RWPE1 (cell line): ENCODE data around the gene PTBP1.

ENCODE experiments used
- CTCF ChIA-PET: fragments of 350-600 bp; sonication (Branson Sonifier 250); formaldehyde crosslinking; extraction: SDS; loops from one replicate; lab custom pipeline; 2021; lab: Yijun Ruan, JAX
- POLR2A ChIA-PET: fragments of 400-600 bp; formaldehyde crosslinking; extraction: SDS; loops from one replicate; lab custom pipeline; 2020; ENCODE audit warnings: antibody characterized with exemption; ENCODE audit not compliant: low non-redundant PET; lab: Yijun Ruan, JAX
- DNase-seq: peaks from one replicate; pipeline ENCODE4 v3.0.0; 2012; ENCODE audit warnings: low spot score
- H3K27ac ChIP-seq: fragments of 450-650 bp; 2 replicates; pipeline ENCODE4 v1.5.1; 2017
- CTCF ChIP-seq: fragments of 450-650 bp; conservative IDR thresholded peaks from 2 replicates; pipeline ENCODE4 v1.5.1; 2017; ENCODE audit warnings: low read depth, mild to moderate bottlenecking

PTBP1 gene

DNA sequence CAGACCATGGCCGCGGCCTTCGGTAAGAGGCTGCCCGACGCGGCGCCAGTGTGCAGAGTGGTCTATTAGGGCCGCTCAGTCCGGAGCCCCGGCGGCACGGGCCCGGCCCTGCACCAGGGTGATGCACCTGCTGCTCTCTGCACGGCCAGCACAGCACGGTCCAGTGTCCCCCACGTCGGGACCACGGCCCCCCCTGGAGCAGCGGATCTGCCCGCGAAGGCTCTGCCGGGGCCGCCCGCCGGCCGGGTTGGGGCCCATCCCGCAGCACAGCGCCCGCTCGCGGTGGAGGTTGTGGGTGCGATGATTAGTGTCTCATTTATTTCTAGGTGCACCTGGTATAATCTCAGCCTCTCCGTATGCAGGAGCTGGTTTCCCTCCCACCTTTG, 7.9 kb downstream of the PTBP1 start:
- no peak for TF ChIP-seq CTCF
- peak overlapping the region; percentile 99 for H3K27ac ChIP-seq
- ChIA-PET CTCF (interaction anchor here (1.0 kb wide), 1 partner anchor 78 kb away, joined by 3 read pairs; no protein-coding TSS in a partner anchor), POLR2A (no interaction called here)
- no peak for DNase-seq

DNA sequence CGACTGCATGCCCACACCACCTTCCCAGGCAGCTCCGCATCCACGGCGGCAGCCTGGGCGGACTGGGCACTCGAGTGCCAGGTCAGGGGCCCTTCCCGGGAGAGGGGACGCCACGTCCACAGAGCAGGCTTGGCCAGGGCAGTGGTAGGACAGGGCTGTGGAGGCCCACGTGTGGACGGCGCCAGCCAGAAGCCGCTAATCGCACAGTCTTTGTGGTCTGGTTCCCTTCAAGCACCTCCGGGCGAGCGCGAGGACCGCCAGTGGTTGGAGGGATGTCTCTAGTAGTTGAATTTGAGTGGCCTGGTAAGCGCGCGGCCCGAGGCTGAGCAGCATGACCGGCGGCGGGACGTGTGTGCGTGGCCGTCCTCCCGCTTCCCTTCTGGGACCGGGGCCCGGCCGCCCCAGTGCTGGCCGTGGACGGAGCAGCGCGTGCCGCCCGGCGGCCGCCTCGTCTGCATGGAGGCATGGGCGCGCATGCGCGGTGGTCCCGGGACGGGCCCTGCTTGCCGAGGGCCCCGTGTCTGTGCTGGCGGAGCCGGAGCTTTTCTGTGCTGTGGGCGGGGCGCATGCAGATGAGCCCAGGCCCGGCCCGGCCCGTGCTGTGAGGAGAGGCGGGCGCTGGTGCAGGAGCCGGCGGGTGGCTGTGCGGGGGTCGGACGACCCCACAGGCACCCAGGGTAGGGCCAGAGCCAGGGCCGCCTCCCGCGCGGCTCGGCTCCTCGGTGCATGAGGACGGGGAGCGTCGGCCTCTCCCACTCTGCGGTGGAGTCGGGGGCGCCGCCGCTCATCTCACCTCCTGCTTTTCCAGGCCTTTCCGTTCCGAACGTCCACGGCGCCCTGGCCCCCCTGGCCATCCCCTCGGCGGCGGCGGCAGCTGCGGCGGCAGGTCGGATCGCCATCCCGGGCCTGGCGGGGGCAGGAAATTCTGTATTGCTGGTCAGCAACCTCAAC, 8.6 kb downstream of the PTBP1 start:
- CTCF ChIA-PET: no interaction called here

GRCh38 chr19:806815-807421, 9.7 kb downstream of the PTBP1 start:
- no peak for TF ChIP-seq CTCF
- ChIA-PET POLR2A (no interaction called here), CTCF (no interaction called here)

More for the DNA sequence above, 8.6 kb downstream of the PTBP1 start:
- POLR2A ChIA-PET: no interaction called here
- H3K27ac ChIP-seq: peak overlapping the region; percentile 99
- TF ChIP-seq CTCF: no peak
- DNase-seq: no peak

DNA sequence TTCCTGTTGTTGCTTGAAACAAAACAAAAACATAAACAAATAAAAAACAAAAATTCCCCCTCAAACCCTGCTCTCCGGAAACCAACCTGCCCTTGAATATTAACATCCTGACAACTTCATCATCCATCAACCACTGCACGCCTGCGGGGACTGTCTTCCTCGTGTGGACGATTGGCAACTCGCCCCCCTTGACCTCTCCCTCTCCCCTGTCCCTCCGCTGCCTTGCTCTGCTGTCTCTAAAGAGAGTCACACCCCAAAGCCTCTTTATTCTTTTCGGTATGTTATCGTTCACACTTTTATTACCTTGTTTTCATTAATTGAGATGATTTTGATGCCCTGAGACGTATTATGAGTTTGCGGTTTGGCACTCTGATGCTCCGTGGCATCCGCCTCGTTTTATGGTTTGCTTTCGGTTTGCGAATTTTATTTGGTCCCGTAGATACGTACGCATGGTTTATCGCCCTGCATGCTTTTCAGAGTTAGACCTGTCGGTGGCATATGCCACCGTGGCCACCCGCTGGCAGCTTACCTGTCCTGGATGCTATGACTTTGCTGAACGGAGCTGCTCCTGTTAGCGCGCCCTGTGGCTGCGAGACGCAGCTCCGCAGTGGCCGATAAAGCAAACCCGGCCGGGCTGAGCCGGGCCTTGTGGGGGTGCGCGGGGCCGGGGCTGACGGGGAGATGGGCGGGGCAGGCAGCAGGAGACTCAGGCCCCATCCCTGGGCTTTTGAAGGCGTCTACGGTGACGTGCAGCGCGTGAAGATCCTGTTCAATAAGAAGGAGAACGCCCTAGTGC, 10.6 kb downstream of the PTBP1 start:
- TF ChIP-seq CTCF: no peak
- peak overlapping the region; percentile 99 for H3K27ac ChIP-seq
- CTCF ChIA-PET: no interaction called here
- POLR2A ChIA-PET: no interaction called here
- DNase-seq: no peak

More at GRCh38 chr19:806815-807421, 9.7 kb downstream of the PTBP1 start:
- peak overlapping the region; percentile 99 for H3K27ac ChIP-seq
- no peak for DNase-seq

DNA sequence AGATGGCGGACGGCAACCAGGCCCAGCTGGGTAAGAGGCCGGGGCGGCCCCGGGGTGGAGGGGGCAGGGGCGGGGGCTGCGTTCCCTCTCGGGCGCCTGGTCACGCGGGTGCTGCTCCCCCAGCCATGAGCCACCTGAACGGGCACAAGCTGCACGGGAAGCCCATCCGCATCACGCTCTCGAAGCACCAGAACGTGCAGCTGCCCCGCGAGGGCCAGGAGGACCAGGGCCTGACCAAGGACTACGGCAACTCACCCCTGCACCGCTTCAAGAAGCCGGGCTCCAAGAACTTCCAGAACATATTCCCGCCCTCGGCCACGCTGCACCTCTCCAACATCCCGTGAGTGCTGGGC, 11.1 kb downstream of the PTBP1 start:
- peak overlapping the region; percentile 99 for H3K27ac ChIP-seq
- ChIA-PET POLR2A (no interaction called here), CTCF (no interaction called here)
- DNase-seq: no peak
- TF ChIP-seq CTCF: no peak
